Fibroblast of lung (primary cell): ENCODE results near the gene BHLHA9. TPM values are rescaled to one million over a fixed set of nuclear protein-coding genes. Genes with fewer than 3 reads are reported as not detected.

Experiments
- DNase-seq, 2 donors: peaks; one replicate each; pipeline versions ENCODE4 v3.0.0 to v3.0.0-alpha.2; 2010; ENCODE audit warnings: low read depth in 2 of 2
- H2AFZ ChIP-seq: 2 replicates; pipeline ENCODE4 v1.5.1; 2012; ENCODE audit warnings: low read length, control low read depth, inconsistent platforms
- H3K27ac ChIP-seq: 2 replicates; pipeline ENCODE4 v1.5.1; 2011; ENCODE audit warnings: low read length, control low read depth; ENCODE audit not compliant: insufficient read depth
- H3K27me3 ChIP-seq: 2 replicates; pipeline ENCODE4 v1.5.1; 2011; ENCODE audit warnings: mild to moderate bottlenecking, low read length; ENCODE audit not compliant: control insufficient read depth, insufficient read depth
- H3K36me3 ChIP-seq: 2 replicates; pipeline ENCODE4 v1.5.1; 2011; ENCODE audit warnings: low read length; ENCODE audit not compliant: control insufficient read depth, insufficient read depth
- H3K4me1 ChIP-seq: 2 replicates; pipeline ENCODE4 v1.5.1; 2011; ENCODE audit warnings: low read length; ENCODE audit not compliant: control insufficient read depth, insufficient read depth; ENCODE audit errors: extremely low read depth
- H3K4me2 ChIP-seq: 2 replicates; pipeline ENCODE4 v1.5.1; 2011; ENCODE audit warnings: low read length, control low read depth; ENCODE audit not compliant: insufficient read depth; ENCODE audit errors: extremely low read depth
- H3K4me3 ChIP-seq, 4 experiments: fragments of 200-600 bp in 1 of 4; sonication (generic) in 1 of 4; replicated peaks in 1 of 4; 2 replicates each; pipeline ENCODE4 v1.5.1; 2011 to 2016; ENCODE audit warnings: low read length in 4 of 4, low read depth in 3 of 4, mild to moderate bottlenecking in 3 of 4, control low read depth in 2 of 4, inconsistent platforms in 1 of 4, mixed read lengths in 1 of 4; ENCODE audit not compliant: insufficient read depth in 1 of 4; ENCODE audit errors: control extremely low read depth in 1 of 4
- H3K79me2 ChIP-seq: 2 replicates; pipeline ENCODE4 v1.5.1; 2012; ENCODE audit warnings: mild to moderate bottlenecking, low read length, inconsistent platforms; ENCODE audit not compliant: control insufficient read depth, insufficient read depth
- H3K9ac ChIP-seq: 2 replicates; pipeline ENCODE4 v1.5.1; 2011; ENCODE audit warnings: mild to moderate bottlenecking, low read length, control low read depth; ENCODE audit not compliant: insufficient read depth
- H3K9me3 ChIP-seq: 2 replicates; pipeline ENCODE4 v1.5.1; 2012; ENCODE audit warnings: low read depth, low read length; ENCODE audit not compliant: control insufficient read depth, insufficient read depth
- H4K20me1 ChIP-seq: 2 replicates; pipeline ENCODE4 v1.5.1; 2011; ENCODE audit warnings: low read length; ENCODE audit not compliant: control insufficient read depth, insufficient read depth; ENCODE audit errors: extremely low read depth
- EZH2 ChIP-seq: IDR thresholded peaks from 2 replicates; pipeline ENCODE4 v1.5.1; 2012; ENCODE audit warnings: low read length, control low read depth, mild to moderate bottlenecking; ENCODE audit errors: missing control alignments
- polyA plus RNA-seq, 2 donors: library from polyadenylated mRNA; depleted of rRNA in 1 of 2; stranded (reverse) in 1 of 2; unstranded in 1 of 2; fragments of >200 nt; gene quantifications; 2 replicates each; pipeline ENCODE4 v1.2.1, GENCODE V29; 2011 to 2012; ENCODE audit warnings: missing spikeins in 1 of 2
- total RNA-seq: library from RNA; depleted of rRNA; stranded (reverse); fragments of >200 nt; gene quantifications from 2 replicates; pipeline ENCODE4 v1.2.1, GENCODE V29; 2014
- TF ChIP-seq, protein P1 (sequence below), 2 donors: IDR thresholded peaks in 1 of 2; conservative IDR thresholded peaks in 1 of 2; 1 replicate in 1 of 2; 2 replicates in 1 of 2; pipeline ENCODE4 v1.5.1; 2011 to 2012; ENCODE audit warnings: low read length in 2 of 2, control low read depth in 1 of 2, inconsistent platforms in 1 of 2, low read depth in 1 of 2, mild to moderate bottlenecking in 1 of 2

The BHLHA9 gene
- total and polyA plus RNA-seq, 2 donors (not counting 1 experiment from before 2014, with no cell fraction given), result not detected

DNA sequence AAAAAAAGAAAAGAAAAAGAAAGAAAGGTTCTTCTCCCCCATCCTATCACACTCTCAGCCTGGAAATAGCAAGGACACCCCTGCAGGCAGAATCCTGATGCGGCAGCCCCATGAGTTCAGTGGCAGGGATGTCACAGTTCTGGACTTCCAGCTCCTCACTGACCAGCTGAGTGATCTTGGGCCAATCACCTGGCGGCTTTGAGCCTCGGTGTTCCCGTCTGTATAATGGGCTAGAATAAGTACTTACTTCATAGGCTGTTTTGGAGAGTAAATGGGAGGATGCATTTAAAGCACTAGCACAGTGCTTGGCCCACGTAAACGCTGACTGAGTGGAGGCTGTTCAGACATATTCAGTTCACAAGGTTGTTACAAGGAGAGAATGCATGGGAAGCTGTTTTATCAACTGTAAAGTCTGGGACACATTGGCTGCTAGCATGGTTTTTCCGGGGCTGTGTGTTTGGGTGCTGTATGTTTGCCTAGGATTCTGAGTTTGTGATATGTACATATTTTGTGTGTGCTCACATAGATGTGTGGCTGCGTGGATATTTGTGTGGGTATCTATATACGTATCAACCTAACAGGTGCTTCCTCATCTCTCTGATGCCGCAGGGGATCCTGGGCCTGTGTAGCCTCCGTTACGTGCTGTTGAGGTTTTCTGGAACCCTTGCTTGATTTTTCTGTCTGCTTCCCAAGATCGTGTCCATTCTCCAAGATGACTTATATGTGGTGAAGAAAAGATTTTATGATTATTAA lies 3.4 kb downstream of the BHLHA9 start:
- Histone ChIP-seq H4K20me1 (no peaks in the 10 kb centered on the region), H3K4me2 (no peak overlapping the region), H3K79me2 (no peaks in the 10 kb centered on the region), H3K4me1 (no peaks in the 10 kb centered on the region), H2AFZ (no peak overlapping the region), H3K27ac (no peak overlapping the region), H3K27me3 (peaks cover 12% of the 10 kb centered on the region), H3K9ac (no peak overlapping the region), H3K9me3 (no peaks in the 10 kb centered on the region), H3K36me3 (no peaks in the 10 kb centered on the region), H3K4me3 (no peak overlapping the region)
- TF ChIP-seq, protein P1, sequence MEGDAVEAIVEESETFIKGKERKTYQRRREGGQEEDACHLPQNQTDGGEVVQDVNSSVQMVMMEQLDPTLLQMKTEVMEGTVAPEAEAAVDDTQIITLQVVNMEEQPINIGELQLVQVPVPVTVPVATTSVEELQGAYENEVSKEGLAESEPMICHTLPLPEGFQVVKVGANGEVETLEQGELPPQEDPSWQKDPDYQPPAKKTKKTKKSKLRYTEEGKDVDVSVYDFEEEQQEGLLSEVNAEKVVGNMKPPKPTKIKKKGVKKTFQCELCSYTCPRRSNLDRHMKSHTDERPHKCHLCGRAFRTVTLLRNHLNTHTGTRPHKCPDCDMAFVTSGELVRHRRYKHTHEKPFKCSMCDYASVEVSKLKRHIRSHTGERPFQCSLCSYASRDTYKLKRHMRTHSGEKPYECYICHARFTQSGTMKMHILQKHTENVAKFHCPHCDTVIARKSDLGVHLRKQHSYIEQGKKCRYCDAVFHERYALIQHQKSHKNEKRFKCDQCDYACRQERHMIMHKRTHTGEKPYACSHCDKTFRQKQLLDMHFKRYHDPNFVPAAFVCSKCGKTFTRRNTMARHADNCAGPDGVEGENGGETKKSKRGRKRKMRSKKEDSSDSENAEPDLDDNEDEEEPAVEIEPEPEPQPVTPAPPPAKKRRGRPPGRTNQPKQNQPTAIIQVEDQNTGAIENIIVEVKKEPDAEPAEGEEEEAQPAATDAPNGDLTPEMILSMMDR (conservative IDR thresholded peaks at IDR 0.05 in 1 of 2, IDR thresholded peaks at IDR 0.05 in 1 of 2; ENCODE audit: low read depth in 1 of 2, low read length in 2 of 2), result no peak
- TF ChIP-seq EZH2, result no peak
- no peak for DNase-seq

DNA sequence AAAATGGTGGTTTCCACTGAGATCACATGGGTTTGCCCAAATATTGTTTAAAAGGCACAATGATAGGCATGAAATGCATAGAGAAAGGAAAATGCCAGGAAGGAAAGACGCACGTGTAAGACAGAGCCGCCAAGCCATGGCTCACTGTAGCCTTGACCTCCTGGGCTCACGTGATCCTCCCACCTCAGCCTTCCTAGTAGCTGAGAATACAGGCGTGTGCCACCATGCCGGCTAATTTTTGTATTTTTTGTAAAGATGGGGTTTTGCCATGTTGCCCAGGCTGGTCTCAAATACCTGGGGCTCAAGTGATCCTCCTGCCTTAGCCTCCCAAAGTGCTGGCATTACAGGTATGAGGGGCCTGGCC lies 4.0 kb downstream of the BHLHA9 start:
- Histone ChIP-seq H3K27me3 (peaks cover 14% of the 10 kb centered on the region), H3K9ac (no peak overlapping the region), H2AFZ (no peak overlapping the region), H3K4me1 (no peaks in the 10 kb centered on the region), H3K9me3 (no peaks in the 10 kb centered on the region), H3K27ac (no peak overlapping the region), H3K36me3 (no peaks in the 10 kb centered on the region), H3K4me2 (no peak overlapping the region), H4K20me1 (no peaks in the 10 kb centered on the region), H3K79me2 (no peaks in the 10 kb centered on the region), H3K4me3 (no peak overlapping the region)
- DNase-seq, result no peak
- TF ChIP-seq EZH2, result no peak
- TF ChIP-seq, protein P1 (conservative IDR thresholded peaks at IDR 0.05 in 1 of 2, IDR thresholded peaks at IDR 0.05 in 1 of 2; ENCODE audit: low read depth in 1 of 2, low read length in 2 of 2), result no peak

DNA sequence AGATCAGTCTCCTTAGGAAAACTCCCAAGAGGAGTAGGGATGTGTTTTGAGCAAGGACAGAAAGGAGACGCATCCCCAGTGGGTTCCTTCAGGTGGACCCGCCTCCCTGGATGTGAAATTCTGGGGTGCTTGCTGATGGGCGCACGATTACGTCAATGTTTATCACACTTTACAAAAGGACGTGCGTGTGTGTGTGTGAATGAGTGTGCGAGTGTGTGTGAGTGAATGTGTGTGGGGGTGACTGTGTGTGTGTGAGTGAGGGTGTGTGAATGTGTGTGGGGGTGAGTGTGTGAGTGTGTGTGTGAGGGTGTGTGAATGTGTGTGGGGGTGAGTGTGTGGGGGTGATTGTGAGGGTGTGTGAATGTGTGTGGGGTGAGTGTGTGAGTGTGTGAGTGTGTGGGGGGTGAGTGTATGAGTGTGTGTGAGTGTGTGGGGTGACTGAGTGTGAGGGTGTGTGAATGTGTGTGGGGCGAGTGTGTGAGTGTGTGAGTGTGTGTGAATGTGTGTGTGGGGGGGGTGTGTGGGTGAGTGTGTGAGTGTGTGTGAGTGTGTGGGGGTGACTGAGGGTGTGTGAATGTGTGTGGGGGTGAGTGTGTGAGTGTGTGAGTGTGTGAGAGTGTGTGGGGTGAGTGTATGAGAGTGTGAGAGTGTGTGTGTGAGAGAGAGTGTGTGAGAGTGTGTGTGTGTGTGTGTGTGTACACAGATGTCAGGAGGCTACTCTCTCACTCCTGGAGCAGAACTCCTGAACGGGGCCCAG lies 5.1 kb downstream of the BHLHA9 start:
- H3K79me2 ChIP-seq, result no peaks in the 10 kb centered on the region
- no peaks in the 10 kb centered on the region for H4K20me1 ChIP-seq
- no peak overlapping the region for H3K27ac ChIP-seq
- H3K9ac ChIP-seq, result no peak overlapping the region
- no peak for DNase-seq
- no peak overlapping the region for H2AFZ ChIP-seq
- H3K4me1 ChIP-seq, result no peaks in the 10 kb centered on the region
- no peaks in the 10 kb centered on the region for H3K36me3 ChIP-seq
- H3K9me3 ChIP-seq, result no peaks in the 10 kb centered on the region
- no peak overlapping the region for H3K4me2 ChIP-seq
- no peak overlapping the region for H3K4me3 ChIP-seq
- peaks cover 14% of the 10 kb centered on the region for H3K27me3 ChIP-seq
- TF ChIP-seq, protein P1 (conservative IDR thresholded peaks at IDR 0.05 in 1 of 2, IDR thresholded peaks at IDR 0.05 in 1 of 2; ENCODE audit: low read depth in 1 of 2, low read length in 2 of 2), result no peak
- no peak for TF ChIP-seq EZH2
